ENCODE data around the gene ZNF180.

DNA sequence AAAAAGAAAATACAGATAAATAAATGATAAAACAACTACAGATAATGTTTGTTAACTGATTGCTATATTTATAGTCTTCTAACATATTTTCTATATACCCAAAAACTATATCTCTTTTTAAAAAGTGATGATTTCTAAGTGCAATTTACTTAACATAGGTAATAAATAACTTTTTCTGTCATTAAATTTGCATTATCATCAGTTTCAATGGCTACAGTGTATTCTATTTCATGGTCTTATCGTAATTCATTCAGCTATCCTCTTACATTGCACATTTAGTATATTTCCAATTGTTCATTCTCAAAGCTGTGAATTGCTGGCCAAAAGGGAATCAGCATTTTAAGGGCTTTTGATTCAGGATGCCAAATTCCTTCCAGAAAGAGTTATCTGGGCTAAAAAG is 3.6 kb downstream of the ZNF180 start:
- TF ChIP-seq, protein P1, sequence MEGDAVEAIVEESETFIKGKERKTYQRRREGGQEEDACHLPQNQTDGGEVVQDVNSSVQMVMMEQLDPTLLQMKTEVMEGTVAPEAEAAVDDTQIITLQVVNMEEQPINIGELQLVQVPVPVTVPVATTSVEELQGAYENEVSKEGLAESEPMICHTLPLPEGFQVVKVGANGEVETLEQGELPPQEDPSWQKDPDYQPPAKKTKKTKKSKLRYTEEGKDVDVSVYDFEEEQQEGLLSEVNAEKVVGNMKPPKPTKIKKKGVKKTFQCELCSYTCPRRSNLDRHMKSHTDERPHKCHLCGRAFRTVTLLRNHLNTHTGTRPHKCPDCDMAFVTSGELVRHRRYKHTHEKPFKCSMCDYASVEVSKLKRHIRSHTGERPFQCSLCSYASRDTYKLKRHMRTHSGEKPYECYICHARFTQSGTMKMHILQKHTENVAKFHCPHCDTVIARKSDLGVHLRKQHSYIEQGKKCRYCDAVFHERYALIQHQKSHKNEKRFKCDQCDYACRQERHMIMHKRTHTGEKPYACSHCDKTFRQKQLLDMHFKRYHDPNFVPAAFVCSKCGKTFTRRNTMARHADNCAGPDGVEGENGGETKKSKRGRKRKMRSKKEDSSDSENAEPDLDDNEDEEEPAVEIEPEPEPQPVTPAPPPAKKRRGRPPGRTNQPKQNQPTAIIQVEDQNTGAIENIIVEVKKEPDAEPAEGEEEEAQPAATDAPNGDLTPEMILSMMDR (IDR thresholded peaks at IDR 0.05) = no peak
- TF ChIP-seq POLR2A (IDR thresholded peaks at IDR 0.05) = no peak
